HCT116 (cell line): ENCODE results near the gene SFXN3. TPM values are rescaled to one million over a fixed set of nuclear protein-coding genes. Genes with fewer than 3 reads are reported as not detected.
A peak's percentile ranks its signal among the peaks of the same experiment; 100 is the strongest.

Experiments used
- ATAC-seq: fragments of 200-7000 bp; cut with Tn5 transposase; 2 replicates; pipeline ENCODE4 v1.9.1; 2020; ENCODE audit warnings: mild to moderate bottlenecking, moderate library complexity
- BruUV-seq: library from RNA; stranded (reverse); fragments of 400-500 nt; replicated peaks from 2 replicates; lab custom pipeline; 2021; lab: Mats Ljungman, UMichigan
- CTCF ChIA-PET: fragments of 300-600 bp; sonication (Branson Sonifier 250); formaldehyde crosslinking; loops from one replicate; lab custom pipeline; 2021; ENCODE audit warnings: antibody characterized with exemption; lab: Charles Lee
- POLR2A ChIA-PET: fragments of 300-600, 350-600 bp; sonication (Branson Sonifier 250); formaldehyde crosslinking; loops from one replicate; lab custom pipeline; 2021; ENCODE audit warnings: antibody characterized with exemption; lab: Charles Lee
- RAD21 ChIA-PET, 2 experiments: fragments of 300-600 bp; sonication (Branson Sonifier 250); formaldehyde crosslinking; loops; one replicate each; lab custom pipeline; 2023; ENCODE audit warnings: low total read pairs in 2 of 2; ENCODE audit not compliant: uncharacterized antibody in 2 of 2, unreplicated experiment in 2 of 2, low non-redundant PET in 1 of 2; lab: Charles Lee
- DNase-seq: peaks from one replicate; pipeline ENCODE4 v3.0.0-alpha.2; 2010; ENCODE audit warnings: low read depth, low spot score
- H2AFZ ChIP-seq: fragments of 200-600 bp; shearing (Covaris generic), sonication (generic); 2 replicates; pipeline ENCODE4 v1.6.1; 2017; ENCODE audit warnings: low read depth, mixed run types, mixed read lengths, antibody characterized with exemption, low read length; ENCODE audit not compliant: poor library complexity, severe bottlenecking
- H3K27ac ChIP-seq: 2 replicates; pipeline ENCODE4 v1.5.1; 2012; ENCODE audit warnings: low read depth, low read length
- H3K27me3 ChIP-seq: fragments of 200-600 bp; sonication (generic); 2 replicates; pipeline ENCODE4 v1.6.1; 2016; ENCODE audit warnings: mixed run types, low read length, mixed read lengths; ENCODE audit not compliant: insufficient read depth
- H3K36me3 ChIP-seq, 2 experiments: fragments of 200-500 bp in 1 of 2; fragments of 200-600 bp in 1 of 2; sonication (Bioruptor generic) in 1 of 2; sonication (generic) in 1 of 2; 2 replicates each; pipeline versions ENCODE4 v1.5.1 to v1.6.1; 2014 to 2016; ENCODE audit warnings: low read length in 2 of 2, inconsistent platforms in 1 of 2, mixed read lengths in 1 of 2, mixed run types in 1 of 2; ENCODE audit not compliant: insufficient read depth in 2 of 2, control insufficient read depth in 1 of 2
- H3K4me1 ChIP-seq, 2 experiments: fragments of 200-600 bp in 1 of 2; sonication (generic) in 1 of 2; 2 replicates each; pipeline versions ENCODE4 v1.5.1 to v1.6.1; 2012 to 2017; ENCODE audit warnings: low read length in 2 of 2, inconsistent platforms in 1 of 2, mild to moderate bottlenecking in 1 of 2, mixed read lengths in 1 of 2, mixed run types in 1 of 2, moderate library complexity in 1 of 2; ENCODE audit not compliant: insufficient read depth in 2 of 2, control insufficient read depth in 1 of 2
- H3K4me2 ChIP-seq: fragments of 200-600 bp; sonication (generic); 2 replicates; pipeline ENCODE4 v1.6.1; 2017; ENCODE audit warnings: mixed run types, low read length, mixed read lengths
- H3K4me3 ChIP-seq, 2 experiments: fragments of 200-600 bp in 1 of 2; sonication (generic) in 1 of 2; replicated peaks in 1 of 2; 2 replicates each; pipeline ENCODE4 v1.5.1; 2011 to 2016; ENCODE audit warnings: low read length in 2 of 2, control low read depth in 1 of 2, low read depth in 1 of 2, mild to moderate bottlenecking in 1 of 2, mixed read lengths in 1 of 2, mixed run types in 1 of 2
- H3K79me2 ChIP-seq: fragments of 200-600 bp; sonication (generic); 2 replicates; pipeline ENCODE4 v1.6.1; 2017; ENCODE audit warnings: mild to moderate bottlenecking, mixed run types, low read length, moderate library complexity, mixed read lengths; ENCODE audit not compliant: insufficient read depth
- H3K9ac ChIP-seq: fragments of 200-600 bp; sonication (generic); 2 replicates; pipeline ENCODE4 v1.6.1; 2016; ENCODE audit warnings: low read length, mixed read lengths
- H3K9me2 ChIP-seq: fragments of 200-600 bp; sonication (generic), shearing (Covaris generic); 2 replicates; pipeline ENCODE4 v1.6.1; 2017; ENCODE audit warnings: mixed run types, mild to moderate bottlenecking, moderate library complexity; ENCODE audit not compliant: insufficient read depth
- H3K9me3 ChIP-seq, 2 experiments: fragments of 200-500 bp in 1 of 2; fragments of 200-600 bp in 1 of 2; sonication (Bioruptor generic) in 1 of 2; sonication (generic) in 1 of 2; 2 replicates each; pipeline ENCODE4 v1.6.1; 2014 to 2017; ENCODE audit warnings: low read length in 2 of 2, mixed read lengths in 2 of 2, inconsistent platforms in 1 of 2, low read depth in 1 of 2, mild to moderate bottlenecking in 1 of 2, mixed run types in 1 of 2, moderate library complexity in 1 of 2; ENCODE audit not compliant: control insufficient read depth in 1 of 2, insufficient read depth in 1 of 2
- H4K20me1 ChIP-seq: fragments of 200-600 bp; sonication (generic), shearing (Covaris generic); 2 replicates; pipeline ENCODE4 v1.6.1; 2017; ENCODE audit warnings: mixed run types, mild to moderate bottlenecking, moderate library complexity; ENCODE audit not compliant: insufficient read depth
- CBX3 ChIP-seq: IDR thresholded peaks from 2 replicates; pipeline ENCODE4 v1.6.1; 2012; ENCODE audit warnings: low read depth
- CEBPB ChIP-seq: IDR thresholded peaks from 2 replicates; pipeline ENCODE4 v1.6.1; 2012; ENCODE audit warnings: low read depth
- CTCF ChIP-seq, 3 experiments: fragments of 200-600 bp in 1 of 3; sonication (generic) in 1 of 3; IDR thresholded peaks in 2 of 3; conservative IDR thresholded peaks in 1 of 3; 2 replicates each; pipeline ENCODE4 v1.5.1; 2012 to 2017; ENCODE audit warnings: low read depth in 2 of 3, low read length in 2 of 3, antibody characterized with exemption in 1 of 3, borderline replicate concordance in 1 of 3, control low read depth in 1 of 3, mild to moderate bottlenecking in 1 of 3, mixed read lengths in 1 of 3, mixed run types in 1 of 3, moderate library complexity in 1 of 3; ENCODE audit not compliant: insufficient read depth in 1 of 3
- EZH2 ChIP-seq: fragments of 200-600 bp; sonication (generic); IDR thresholded peaks from 2 replicates; pipeline ENCODE4 v1.6.1; 2017; ENCODE audit warnings: antibody characterized with exemption, mixed run types
- EZH2phosphoT487 ChIP-seq: fragments of 200-600 bp; IDR thresholded peaks from 2 replicates; pipeline ENCODE4 v1.6.1; 2018; ENCODE audit warnings: antibody characterized with exemption, borderline replicate concordance
- POLR2A ChIP-seq: IDR thresholded peaks from 2 replicates; pipeline ENCODE4 v1.7.0; 2011; ENCODE audit warnings: borderline replicate concordance; ENCODE audit not compliant: insufficient read depth, insufficient read length; ENCODE audit errors: extremely low read depth
- POLR2AphosphoS5 ChIP-seq: IDR thresholded peaks from 2 replicates; pipeline ENCODE4 v1.6.1; 2011; ENCODE audit warnings: mild to moderate bottlenecking, low read depth, low read length, moderate library complexity
- RAD21 ChIP-seq: IDR thresholded peaks from 2 replicates; pipeline ENCODE4 v1.6.1; 2012; ENCODE audit warnings: low read depth, mild to moderate bottlenecking
- SIN3A ChIP-seq: IDR thresholded peaks from 2 replicates; pipeline ENCODE4 v1.6.1; 2012; ENCODE audit warnings: low read depth
- SP1 ChIP-seq: IDR thresholded peaks from 2 replicates; pipeline ENCODE4 v1.6.1; 2012; ENCODE audit warnings: low read depth
- SRF ChIP-seq: IDR thresholded peaks from 2 replicates; pipeline ENCODE4 v1.6.1; 2012; ENCODE audit warnings: low read depth
- TCF7L2 ChIP-seq: IDR thresholded peaks from 2 replicates; pipeline ENCODE4 v1.7.0; 2011; ENCODE audit warnings: borderline replicate concordance, inconsistent platforms; ENCODE audit not compliant: insufficient read depth, insufficient read length; ENCODE audit errors: extremely low read depth
- YY1 ChIP-seq: IDR thresholded peaks from 2 replicates; pipeline ENCODE4 v1.6.1; 2011; ENCODE audit warnings: low read length, low read depth, moderate library complexity, mild to moderate bottlenecking; ENCODE audit not compliant: insufficient replicate concordance; ENCODE audit errors: extremely low read depth
- intact Hi-C: fragments of 100-400 bp; cut with micrococcal nuclease; formaldehyde crosslinking; loops from 2 replicates; pipeline ENCODE4 v1.10.0; 2022
- total RNA-seq: library from RNA; stranded (reverse); gene quantifications from one replicate; pipeline ENCODE4 v1.2.1, GENCODE V29; 2021; ENCODE audit not compliant: unreplicated experiment
- TF ChIP-seq, protein P1 (sequence below): IDR thresholded peaks from 2 replicates; pipeline ENCODE4 v1.6.1; 2011; ENCODE audit warnings: mild to moderate bottlenecking, low read length, moderate library complexity; ENCODE audit not compliant: insufficient replicate concordance; ENCODE audit errors: extremely low read depth
- TF ChIP-seq, protein P2 (sequence below): IDR thresholded peaks from 2 replicates; pipeline ENCODE4 v1.6.1; 2012; ENCODE audit warnings: low read depth
- TF ChIP-seq, protein P3 (sequence below): IDR thresholded peaks from 2 replicates; pipeline ENCODE4 v1.6.1; 2012

SFXN3 gene
- total RNA-seq, 1 experiment from 2014 or later: 52.5 TPM

DNA sequence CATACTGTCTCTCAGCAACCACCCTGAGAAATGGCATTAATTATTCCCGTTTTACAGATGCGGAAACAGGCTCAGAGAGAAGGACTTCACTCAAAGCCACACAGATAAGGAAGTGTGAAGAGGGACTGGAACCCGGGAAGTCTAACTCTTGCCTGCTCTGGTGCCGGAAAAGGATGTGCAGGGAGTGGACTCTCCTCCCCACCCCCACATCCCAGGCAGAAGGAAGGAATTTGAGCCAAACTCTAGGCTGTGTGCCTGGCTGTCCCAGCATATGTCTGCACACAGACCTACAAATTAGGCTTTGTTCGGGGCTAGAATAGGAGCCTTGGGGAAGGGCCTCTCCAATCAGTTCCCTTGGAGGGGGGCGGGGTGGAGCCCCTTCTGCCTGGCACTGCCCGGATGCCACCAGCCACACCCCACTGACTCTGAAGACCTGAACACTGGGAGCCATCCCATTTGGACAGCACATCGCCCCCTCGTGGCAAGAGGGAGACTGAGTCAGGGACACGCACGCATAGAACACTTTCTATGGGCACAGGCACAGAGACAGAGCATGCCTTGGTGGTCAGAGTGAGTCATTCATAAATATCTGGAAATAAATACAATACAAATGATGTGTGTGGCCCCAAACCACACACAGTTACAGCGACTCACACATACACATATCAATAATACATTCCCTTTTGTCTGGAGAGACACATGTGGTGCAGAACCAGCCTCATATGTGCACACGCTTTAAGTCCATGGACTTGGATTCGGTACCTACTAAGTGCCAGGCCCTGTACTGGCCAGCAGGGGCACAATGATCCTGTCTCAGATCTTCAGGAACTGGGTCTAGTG lies 18.3 kb upstream of the SFXN3 start:
- RAD21 ChIA-PET: no interaction called here
- Histone ChIP-seq H3K27ac (peak overlapping the region; percentile 39), H3K4me1 (peaks cover 31 to 69% of the 10 kb centered on the region in 2 experiments), H4K20me1 (no peaks in the 10 kb centered on the region), H3K4me2 (peak overlapping the region; percentile 66), H3K4me3 (peak overlapping the region in 1 of 2 experiments; percentile 13; a peak in 1 of 4 replicates), H3K79me2 (no peaks in the 10 kb centered on the region), H3K27me3 (no peaks in the 10 kb centered on the region), H2AFZ (peak overlapping the region; percentile 55), H3K9me3 (no peaks in the 10 kb centered on the region), H3K9me2 (no peaks in the 10 kb centered on the region), H3K9ac (peak overlapping the region; percentile 10; the same call in 1 of the 2 replicates), H3K36me3 (no peaks in the 10 kb centered on the region)
- ATAC-seq (peak; percentile 86), DNase-seq (peak; percentile 96)
- intact Hi-C loops: loop anchor here (1.0 to 10.0 kb wide), 7 partner anchors 18 to 668 kb away; partner anchors contain the start of genes PAX2, SCD and SEMA4G
- CTCF ChIA-PET: interaction anchor here (0.8 to 6.6 kb wide), 8 partner anchors 12 to 134 kb away, joined by 3 to 118 read pairs (median 8); partner anchors contain the start of genes LZTS2, PDZD7, SEMA4G and SFXN3
- TF ChIP-seq SP1 (no peak), TCF7L2 (peak; percentile 43), YY1 (peak; percentile 68), EZH2 (no peak), POLR2A (no peak), POLR2AphosphoS5 (peak; percentile 60), CEBPB (no peak), CBX3 (no peak), CTCF (IDR thresholded peaks at IDR 0.05 in 2 of 3, conservative IDR thresholded peaks at IDR 0.05 in 1 of 3; ENCODE audit: borderline replicate concordance in 1 of 3, insufficient read depth in 1 of 3, low read depth in 2 of 3, low read length in 2 of 3) (peak in 2 of 3 experiments; percentile 88 to 99; a peak in 4 of 6 replicates), SIN3A (no peak), EZH2phosphoT487 (no peak), RAD21 (no peak), SRF (no peak)
- TF ChIP-seq, protein P1, sequence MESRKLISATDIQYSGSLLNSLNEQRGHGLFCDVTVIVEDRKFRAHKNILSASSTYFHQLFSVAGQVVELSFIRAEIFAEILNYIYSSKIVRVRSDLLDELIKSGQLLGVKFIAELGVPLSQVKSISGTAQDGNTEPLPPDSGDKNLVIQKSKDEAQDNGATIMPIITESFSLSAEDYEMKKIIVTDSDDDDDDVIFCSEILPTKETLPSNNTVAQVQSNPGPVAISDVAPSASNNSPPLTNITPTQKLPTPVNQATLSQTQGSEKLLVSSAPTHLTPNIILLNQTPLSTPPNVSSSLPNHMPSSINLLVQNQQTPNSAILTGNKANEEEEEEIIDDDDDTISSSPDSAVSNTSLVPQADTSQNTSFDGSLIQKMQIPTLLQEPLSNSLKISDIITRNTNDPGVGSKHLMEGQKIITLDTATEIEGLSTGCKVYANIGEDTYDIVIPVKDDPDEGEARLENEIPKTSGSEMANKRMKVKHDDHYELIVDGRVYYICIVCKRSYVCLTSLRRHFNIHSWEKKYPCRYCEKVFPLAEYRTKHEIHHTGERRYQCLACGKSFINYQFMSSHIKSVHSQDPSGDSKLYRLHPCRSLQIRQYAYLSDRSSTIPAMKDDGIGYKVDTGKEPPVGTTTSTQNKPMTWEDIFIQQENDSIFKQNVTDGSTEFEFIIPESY: peak; percentile 26
- TF ChIP-seq, protein P2, sequence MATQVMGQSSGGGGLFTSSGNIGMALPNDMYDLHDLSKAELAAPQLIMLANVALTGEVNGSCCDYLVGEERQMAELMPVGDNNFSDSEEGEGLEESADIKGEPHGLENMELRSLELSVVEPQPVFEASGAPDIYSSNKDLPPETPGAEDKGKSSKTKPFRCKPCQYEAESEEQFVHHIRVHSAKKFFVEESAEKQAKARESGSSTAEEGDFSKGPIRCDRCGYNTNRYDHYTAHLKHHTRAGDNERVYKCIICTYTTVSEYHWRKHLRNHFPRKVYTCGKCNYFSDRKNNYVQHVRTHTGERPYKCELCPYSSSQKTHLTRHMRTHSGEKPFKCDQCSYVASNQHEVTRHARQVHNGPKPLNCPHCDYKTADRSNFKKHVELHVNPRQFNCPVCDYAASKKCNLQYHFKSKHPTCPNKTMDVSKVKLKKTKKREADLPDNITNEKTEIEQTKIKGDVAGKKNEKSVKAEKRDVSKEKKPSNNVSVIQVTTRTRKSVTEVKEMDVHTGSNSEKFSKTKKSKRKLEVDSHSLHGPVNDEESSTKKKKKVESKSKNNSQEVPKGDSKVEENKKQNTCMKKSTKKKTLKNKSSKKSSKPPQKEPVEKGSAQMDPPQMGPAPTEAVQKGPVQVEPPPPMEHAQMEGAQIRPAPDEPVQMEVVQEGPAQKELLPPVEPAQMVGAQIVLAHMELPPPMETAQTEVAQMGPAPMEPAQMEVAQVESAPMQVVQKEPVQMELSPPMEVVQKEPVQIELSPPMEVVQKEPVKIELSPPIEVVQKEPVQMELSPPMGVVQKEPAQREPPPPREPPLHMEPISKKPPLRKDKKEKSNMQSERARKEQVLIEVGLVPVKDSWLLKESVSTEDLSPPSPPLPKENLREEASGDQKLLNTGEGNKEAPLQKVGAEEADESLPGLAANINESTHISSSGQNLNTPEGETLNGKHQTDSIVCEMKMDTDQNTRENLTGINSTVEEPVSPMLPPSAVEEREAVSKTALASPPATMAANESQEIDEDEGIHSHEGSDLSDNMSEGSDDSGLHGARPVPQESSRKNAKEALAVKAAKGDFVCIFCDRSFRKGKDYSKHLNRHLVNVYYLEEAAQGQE: no peak
- TF ChIP-seq, protein P3, sequence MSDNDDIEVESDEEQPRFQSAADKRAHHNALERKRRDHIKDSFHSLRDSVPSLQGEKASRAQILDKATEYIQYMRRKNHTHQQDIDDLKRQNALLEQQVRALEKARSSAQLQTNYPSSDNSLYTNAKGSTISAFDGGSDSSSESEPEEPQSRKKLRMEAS: no peak
- POLR2A ChIA-PET: no interaction called here
- BruUV-seq: no TSS peak
